Activated CD4-positive, alpha-beta memory T cell treated with anti-CD3 and anti-CD28 coated beads, Interleukin-2, amount 10 ng/mL, durations not matched to agents 7 days and 5 days (primary cell): Measurements from ENCODE around the gene UBE2H. TPM values are rescaled to one million over a fixed set of nuclear protein-coding genes. Genes with fewer than 3 reads are reported as not detected.
A peak's percentile ranks its signal among the peaks of the same experiment; 100 is the strongest.
"Not testable (repeated sequence)": the region's sequence is repeated elsewhere in the genome, so short reads cannot be mapped to it uniquely, and the experiment has no call there.

Source experiments
- CTCF ChIA-PET: fragments of 350-600 bp; sonication (Branson Sonifier 250); formaldehyde crosslinking; loops from one replicate; lab custom pipeline; 2021; ENCODE audit warnings: antibody characterized with exemption, inconsistent platforms; lab: Charles Lee
- POLR2A ChIA-PET: fragments of 350-600 bp; sonication (Branson Sonifier 250); formaldehyde crosslinking; loops from one replicate; lab custom pipeline; 2021; ENCODE audit warnings: antibody characterized with exemption; lab: Charles Lee
- DNase-seq: peaks from one replicate; pipeline ENCODE4 v3.0.0-alpha.2; 2020
- H3K27ac Mint-ChIP-seq: one replicate; pipeline ENCODE4 v1.8.0; 2021; ENCODE audit warnings: mild to moderate bottlenecking, mixed read lengths
- H3K27me3 Mint-ChIP-seq: one replicate; pipeline ENCODE4 v1.8.0; 2021; ENCODE audit warnings: mixed read lengths
- H3K36me3 Mint-ChIP-seq: one replicate; pipeline ENCODE4 v1.8.0; 2021; ENCODE audit warnings: low read depth, mixed read lengths
- H3K4me1 Mint-ChIP-seq: one replicate; pipeline ENCODE4 v1.8.0; 2021; ENCODE audit warnings: mixed read lengths
- H3K4me3 Mint-ChIP-seq: one replicate; pipeline ENCODE4 v1.8.0; 2021; ENCODE audit warnings: mild to moderate bottlenecking, mixed read lengths
- H3K9me3 Mint-ChIP-seq: one replicate; pipeline ENCODE4 v1.8.0; 2021; ENCODE audit warnings: mixed read lengths
- total RNA-seq, 2 experiments: library from RNA; stranded (reverse); gene quantifications; one replicate each; pipeline ENCODE4 v1.2.3, GENCODE V29; 2021

UBE2H gene
- total RNA-seq, 2 experiments from 2014 or later, result 57.9 to 58.4 TPM

- peak overlapping the region; percentile 14 for H3K27ac Mint-ChIP-seq
- H3K4me1 Mint-ChIP-seq, result peaks cover 47% of the 10 kb centered on the region
- POLR2A ChIA-PET, result no interaction called here
- CTCF ChIA-PET, result interaction anchor here (0.9 to 1.6 kb wide), 4 partner anchors 12 to 474 kb away, joined by 3 to 11 read pairs (median 3); no protein-coding TSS in a partner anchor
- H3K36me3 Mint-ChIP-seq, result peaks cover 17% of the 10 kb centered on the region
- H3K4me3 Mint-ChIP-seq, result no peak overlapping the region
- peak; percentile 29 for DNase-seq
- H3K9me3 Mint-ChIP-seq, result no peaks in the 10 kb centered on the region
- no peaks in the 10 kb centered on the region for H3K27me3 Mint-ChIP-seq
These were observed 111.3 kb downstream of the UBE2H start for GRCh38 chr7:129841465-129841864.

- Mint-ChIP-seq H3K27ac (no peak overlapping the region), H3K36me3 (peaks cover 21% of the 10 kb centered on the region), H3K4me1 (peaks cover 43% of the 10 kb centered on the region), H3K9me3 (no peaks in the 10 kb centered on the region), H3K27me3 (no peaks in the 10 kb centered on the region), H3K4me3 (no peak overlapping the region)
- CTCF ChIA-PET, result interaction anchor here (0.9 to 1.2 kb wide), 3 partner anchors 11 to 16 kb away, joined by 3 to 11 read pairs (median 3); no protein-coding TSS in a partner anchor
- POLR2A ChIA-PET, result no interaction called here
- no peak for DNase-seq
These were observed 112.0 kb downstream of the UBE2H start for GRCh38 chr7:129840757-129841156.

- DNase-seq, result no peak
- POLR2A ChIA-PET, result no interaction called here
- CTCF ChIA-PET, result interaction anchor here (2.4 kb wide), 1 partner anchor 12 kb away, joined by 10 read pairs; no protein-coding TSS in a partner anchor
- Mint-ChIP-seq H3K4me3 (no peak overlapping the region), H3K27ac (no peak overlapping the region), H3K27me3 (no peaks in the 10 kb centered on the region), H3K36me3 (peaks cover 29% of the 10 kb centered on the region), H3K4me1 (peaks cover 16% of the 10 kb centered on the region), H3K9me3 (no peaks in the 10 kb centered on the region)
These were observed 115.8 kb downstream of the UBE2H start for GRCh38 chr7:129836983-129837382.

- no peak for DNase-seq
- no peak overlapping the region for H3K4me3 Mint-ChIP-seq
- no peaks in the 10 kb centered on the region for H3K27me3 Mint-ChIP-seq
- POLR2A ChIA-PET, result interaction anchor here (0.6 to 1.1 kb wide), 2 partner anchors 96 to 116 kb away, joined by 3 to 4 read pairs; no protein-coding TSS in a partner anchor
- H3K27ac Mint-ChIP-seq, result no peak overlapping the region
- no peaks in the 10 kb centered on the region for H3K9me3 Mint-ChIP-seq
- H3K36me3 Mint-ChIP-seq, result peaks cover 29% of the 10 kb centered on the region
- peaks cover 4% of the 10 kb centered on the region for H3K4me1 Mint-ChIP-seq
- CTCF ChIA-PET, result interaction anchor here (2.1 kb wide), 1 partner anchor 10 kb away, joined by 15 read pairs; no protein-coding TSS in a partner anchor
These were observed 117.2 kb downstream of the UBE2H start for GRCh38 chr7:129835569-129835968.

- Mint-ChIP-seq H3K4me1 (peaks cover 12% of the 10 kb centered on the region), H3K36me3 (peaks cover 26% of the 10 kb centered on the region)
- H3K27ac Mint-ChIP-seq, DNase-seq, H3K27me3 Mint-ChIP-seq, POLR2A ChIA-PET, H3K9me3 Mint-ChIP-seq, CTCF ChIA-PET, H3K4me3 Mint-ChIP-seq: not testable (repeated sequence)
These were observed 119.4 kb downstream of the UBE2H start for GRCh38 chr7:129833353-129833752.

GRCh38 chr7:129832701-129833227 is 120.0 kb downstream of the UBE2H start:
- Mint-ChIP-seq H3K36me3 (peaks cover 26% of the 10 kb centered on the region), H3K9me3 (no peaks in the 10 kb centered on the region), H3K4me1 (peaks cover 12% of the 10 kb centered on the region), H3K27ac (no peak overlapping the region), H3K4me3 (no peak overlapping the region), H3K27me3 (no peaks in the 10 kb centered on the region)
- no peak for DNase-seq
- ChIA-PET CTCF (no interaction called here), POLR2A (no interaction called here)

- Mint-ChIP-seq H3K4me3 (no peak overlapping the region), H3K36me3 (peaks cover 22% of the 10 kb centered on the region), H3K27me3 (no peaks in the 10 kb centered on the region), H3K9me3 (no peaks in the 10 kb centered on the region), H3K27ac (no peak overlapping the region), H3K4me1 (peaks cover 12% of the 10 kb centered on the region)
- ChIA-PET CTCF (interaction anchor here (0.8 kb wide), 1 partner anchor 49 kb away, joined by 3 read pairs; no protein-coding TSS in a partner anchor), POLR2A (no interaction called here)
- no peak for DNase-seq
These were observed 120.5 kb downstream of the UBE2H start for GRCh38 chr7:129832282-129832681.

GRCh38 chr7:129831424-129832058 is 121.2 kb downstream of the UBE2H start:
- ChIA-PET POLR2A (no interaction called here), CTCF (interaction anchor here (0.8 to 2.9 kb wide), 4 partner anchors 49 to 464 kb away, joined by 3 to 15 read pairs (median 5); no protein-coding TSS in a partner anchor)
- Mint-ChIP-seq H3K36me3 (peaks cover 18% of the 10 kb centered on the region), H3K4me1 (peaks cover 12% of the 10 kb centered on the region), H3K4me3 (no peak overlapping the region), H3K27me3 (no peaks in the 10 kb centered on the region), H3K27ac (no peak overlapping the region), H3K9me3 (no peaks in the 10 kb centered on the region)
- DNase-seq, result no peak

GRCh38 chr7:129830949-129831348 is 121.8 kb downstream of the UBE2H start:
- no peaks in the 10 kb centered on the region for H3K27me3 Mint-ChIP-seq
- H3K4me1 Mint-ChIP-seq, result peaks cover 15% of the 10 kb centered on the region
- POLR2A ChIA-PET, result interaction anchor here (1.8 kb wide), 1 partner anchor 219 kb away, joined by 8 read pairs; the partner anchor contains the start of gene NRF1
- H3K9me3 Mint-ChIP-seq, result no peaks in the 10 kb centered on the region
- H3K27ac Mint-ChIP-seq, result no peak overlapping the region
- CTCF ChIA-PET, result interaction anchor here (0.8 to 3.6 kb wide), 14 partner anchors 8 to 488 kb away, joined by 3 to 55 read pairs (median 5); no protein-coding TSS in a partner anchor
- H3K36me3 Mint-ChIP-seq, result peaks cover 15% of the 10 kb centered on the region
- no peak for DNase-seq
- H3K4me3 Mint-ChIP-seq, result no peak overlapping the region

GRCh38 chr7:129829737-129830631 is 122.8 kb downstream of the UBE2H start:
- no peak overlapping the region for H3K4me3 Mint-ChIP-seq
- peaks cover 11% of the 10 kb centered on the region for H3K36me3 Mint-ChIP-seq
- POLR2A ChIA-PET, result interaction anchor here (0.9 to 2.1 kb wide), 6 partner anchors 122 to 428 kb away, joined by 3 to 13 read pairs (median 6); partner anchors contain the start of genes NRF1, STRIP2 and UBE2H

GRCh38 chr7:129828989-129829736 is 123.6 kb downstream of the UBE2H start:
- Mint-ChIP-seq H3K9me3 (no peaks in the 10 kb centered on the region), H3K27ac (peak overlapping the region; percentile 62), H3K4me1 (peaks cover 24% of the 10 kb centered on the region), H3K4me3 (no peak overlapping the region), H3K27me3 (no peaks in the 10 kb centered on the region), H3K36me3 (peaks cover 6% of the 10 kb centered on the region)
- ChIA-PET POLR2A (interaction anchor here (0.9 to 2.1 kb wide), 6 partner anchors 123 to 427 kb away, joined by 3 to 13 read pairs (median 6); partner anchors contain the start of genes NRF1, STRIP2 and UBE2H), CTCF (interaction anchor here (0.6 to 3.6 kb wide), 31 partner anchors 9 to 611 kb away, joined by 3 to 55 read pairs (median 4); no protein-coding TSS in a partner anchor)
- peak; percentile 54 for DNase-seq

More at GRCh38 chr7:129829737-129830631, 122.8 kb downstream of the UBE2H start:
- peak; percentile 65 for DNase-seq
- no peaks in the 10 kb centered on the region for H3K9me3 Mint-ChIP-seq
- H3K27ac Mint-ChIP-seq, result peak overlapping the region; percentile 62
- H3K27me3 Mint-ChIP-seq, result no peaks in the 10 kb centered on the region
- H3K4me1 Mint-ChIP-seq, result peaks cover 20% of the 10 kb centered on the region
- CTCF ChIA-PET, result interaction anchor here (0.6 to 3.6 kb wide), 35 partner anchors 9 to 611 kb away, joined by 3 to 55 read pairs (median 4); no protein-coding TSS in a partner anchor
